Inflammatory macrophage treated with lipopolysaccharide for 1 hour (primary cell): ENCODE measurements around the gene ZEB2.

Experiments
- DNase-seq, 2 donors: peaks; one replicate each; pipeline ENCODE4 v3.0.0-alpha.2; 2020 to 2022

Gene ZEB2

GRCh38 chr2:144415386-144415785, 104.5 kb downstream of the ZEB2 start:
- DNase-seq = peak in 1 of 2 donors; percentile 44

GRCh38 chr2:144414324-144414845, 105.5 kb downstream of the ZEB2 start:
- DNase-seq = peak; percentile 93 to 98

GRCh38 chr2:144412709-144413108, 107.2 kb downstream of the ZEB2 start:
- peak; percentile 79 to 84 for DNase-seq

- no peak for DNase-seq
Measured at GRCh38 chr2:144411473-144411872, 108.4 kb downstream of the ZEB2 start.

- DNase-seq = no peak
Measured at GRCh38 chr2:144409241-144409640, 110.7 kb downstream of the ZEB2 start.

GRCh38 chr2:144407262-144407661, 112.7 kb downstream of the ZEB2 start:
- no peak for DNase-seq

GRCh38 chr2:144405982-144406788, 113.7 kb downstream of the ZEB2 start:
- no peak for DNase-seq

GRCh38 chr2:144405321-144405720, 114.6 kb downstream of the ZEB2 start:
- DNase-seq = no peak

- DNase-seq = no peak
Measured at GRCh38 chr2:144404586-144405314, 115.2 kb downstream of the ZEB2 start.

- DNase-seq = no peak
Measured at GRCh38 chr2:144403933-144404332, 116.0 kb downstream of the ZEB2 start.

- no peak for DNase-seq
Measured at GRCh38 chr2:144402251-144402650, 117.7 kb downstream of the ZEB2 start.

- DNase-seq = no peak
Measured at GRCh38 chr2:144401036-144401435, 118.9 kb downstream of the ZEB2 start.

- DNase-seq = no peak
Measured at GRCh38 chr2:144396318-144396717, 123.6 kb downstream of the ZEB2 start.

GRCh38 chr2:144390424-144391020, 129.4 kb downstream of the ZEB2 start:
- no peak for DNase-seq

- DNase-seq = no peak
Measured at GRCh38 chr2:144389930-144390311, 130.0 kb downstream of the ZEB2 start.

GRCh38 chr2:144389151-144389929, 130.6 kb downstream of the ZEB2 start:
- DNase-seq = no peak

- no peak for DNase-seq
Measured at GRCh38 chr2:144385381-144385780, 134.5 kb downstream of the ZEB2 start.

- DNase-seq = peak; percentile 43
Measured at GRCh38 chr2:144383571-144384100, 136.3 kb downstream of the ZEB2 start.

- peak; percentile 61 to 67 for DNase-seq
Measured at GRCh38 chr2:144382849-144383248, 137.1 kb downstream of the ZEB2 start.

- no peak for DNase-seq
Measured at GRCh38 chr2:144381716-144382115, 138.2 kb downstream of the ZEB2 start.

- DNase-seq = peak in 1 of 2 donors; percentile 47
Measured at GRCh38 chr2:144379851-144380311, 140.0 kb downstream of the ZEB2 start.

- no peak for DNase-seq
Measured at GRCh38 chr2:144378551-144378950, 141.4 kb downstream of the ZEB2 start.
